ENCODE data around the gene MPRIP.

- TF ChIP-seq EZH2 (IDR thresholded peaks at IDR 0.05; ENCODE audit: borderline replicate concordance, low read depth, low read length, severe bottlenecking): no peak
- TF ChIP-seq POLR2AphosphoS5 (IDR thresholded peaks at IDR 0.05; ENCODE audit: insufficient read depth, low read depth, low read length): no peak
- TF ChIP-seq CTCF (IDR thresholded peaks at IDR 0.05; ENCODE audit: extremely low read depth in 1 of 2, insufficient read depth in 1 of 2, low read depth in 1 of 2, low read length in 2 of 2): no peak
- no peak for TF ChIP-seq POLR2A (IDR thresholded peaks at IDR 0.05; ENCODE audit: low read depth, low read length)
- no peak for TF ChIP-seq MAX (IDR thresholded peaks at IDR 0.05; ENCODE audit: insufficient read depth, insufficient read length)
These were observed at the start of gene MPRIP for GRCh38 chr17:17042384-17042736.

Measured in endothelial cell of umbilical vein (primary cell).